HG03571 (cell line): ENCODE measurements around the gene R3HDM1.
A peak's percentile ranks its signal among the peaks of the same experiment; 100 is the strongest.
"Not testable (repeated sequence)": the region's sequence is repeated elsewhere in the genome, so short reads cannot be mapped to it uniquely, and the experiment has no call there.

ENCODE experiments used
- ATAC-seq: cut with Tn5 transposase; IDR thresholded peaks from one replicate; pipeline ENCODE4 v1.9.1; 2021; ENCODE audit not compliant: unreplicated experiment

R3HDM1 gene

DNA sequence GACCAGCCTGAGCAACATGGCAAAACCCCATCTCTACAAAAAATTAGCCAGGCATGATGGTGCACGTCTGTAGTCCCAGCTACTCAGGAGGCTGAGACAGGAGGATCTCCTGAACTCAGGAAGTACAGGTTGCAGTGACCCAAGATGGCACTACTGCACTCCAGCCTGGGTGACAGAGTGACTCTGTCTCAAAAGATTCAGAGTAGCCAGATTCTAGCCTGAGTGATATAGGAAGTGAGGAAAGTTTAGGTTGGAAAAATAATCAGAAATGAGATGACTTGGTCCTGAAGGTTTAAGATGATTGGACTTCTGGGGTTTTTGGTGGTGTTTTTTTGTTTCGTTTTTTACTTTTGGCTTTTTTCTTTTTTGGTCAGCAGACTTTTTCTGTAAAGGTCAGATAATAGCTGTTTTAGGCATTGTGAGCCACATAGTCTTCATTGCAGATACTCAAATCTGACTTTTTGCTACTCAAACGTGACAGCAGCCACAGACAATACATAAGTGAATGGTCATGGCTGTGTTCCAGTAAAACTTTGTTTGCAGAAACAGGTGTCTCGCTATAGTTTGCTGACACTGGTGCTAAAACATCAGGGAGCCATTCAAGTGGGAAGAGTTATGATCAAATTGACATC, 106.3 kb downstream of the R3HDM1 start:
- no peak for ATAC-seq

DNA sequence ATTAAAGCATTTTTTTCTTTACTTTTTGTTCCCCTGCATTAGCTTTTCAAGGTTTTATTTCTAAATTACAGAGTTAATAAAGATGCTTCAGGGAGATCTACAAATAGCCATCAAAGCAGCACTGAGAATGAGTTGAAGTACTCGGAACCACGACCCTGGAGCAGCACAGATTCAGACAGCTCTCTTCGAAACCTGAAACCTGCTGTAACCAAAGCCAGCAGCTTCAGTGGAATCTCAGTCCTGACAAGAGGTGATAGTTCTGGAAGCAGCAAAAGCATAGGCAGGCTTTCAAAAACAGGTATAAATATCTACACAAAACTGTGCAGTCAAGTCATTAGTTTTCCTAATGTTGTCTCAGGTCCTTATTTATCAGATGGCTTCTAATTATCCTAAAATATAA, 107.5 kb downstream of the R3HDM1 start:
- no peak for ATAC-seq

DNA sequence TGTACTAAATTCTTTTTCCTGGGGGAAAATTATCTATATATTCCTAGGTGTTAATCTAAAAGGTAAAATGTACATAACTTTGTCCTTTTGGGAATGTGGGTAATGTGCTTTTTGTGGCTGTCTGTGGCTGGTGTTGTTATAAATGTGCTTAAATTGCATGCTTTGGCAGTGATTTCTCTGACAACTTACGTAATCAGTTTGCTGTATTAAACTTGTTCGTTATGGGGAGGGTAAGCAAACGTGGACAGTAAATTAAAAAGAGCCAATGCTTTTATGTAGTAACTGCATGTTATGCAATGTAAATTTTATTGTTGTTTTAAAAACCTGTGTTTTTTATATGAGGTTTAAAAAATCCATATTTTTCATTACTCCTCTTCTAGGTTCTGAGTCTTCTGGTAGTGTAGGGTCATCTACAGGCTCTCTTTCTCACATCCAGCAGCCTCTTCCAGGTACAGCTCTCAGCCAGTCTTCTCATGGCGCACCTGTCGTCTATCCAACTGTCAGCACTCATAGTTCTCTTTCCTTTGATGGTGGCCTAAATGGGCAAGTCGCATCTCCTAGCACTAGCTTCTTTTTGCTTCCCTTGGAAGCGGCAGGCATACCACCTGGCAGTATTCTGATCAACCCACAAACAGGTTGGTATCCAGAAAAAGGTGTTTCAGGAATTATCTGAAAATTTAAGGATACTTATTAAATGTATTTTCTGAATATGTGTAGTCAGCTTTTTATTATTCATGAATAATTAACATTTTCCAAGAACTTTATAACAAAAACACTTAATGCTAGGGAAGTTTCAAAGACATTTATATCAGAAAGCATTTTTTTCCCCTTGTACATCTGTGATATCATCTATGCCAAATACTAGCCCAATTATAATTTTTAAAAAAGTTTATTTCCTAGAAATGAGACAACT, 110.1 kb downstream of the R3HDM1 start:
- ATAC-seq: no peak

DNA sequence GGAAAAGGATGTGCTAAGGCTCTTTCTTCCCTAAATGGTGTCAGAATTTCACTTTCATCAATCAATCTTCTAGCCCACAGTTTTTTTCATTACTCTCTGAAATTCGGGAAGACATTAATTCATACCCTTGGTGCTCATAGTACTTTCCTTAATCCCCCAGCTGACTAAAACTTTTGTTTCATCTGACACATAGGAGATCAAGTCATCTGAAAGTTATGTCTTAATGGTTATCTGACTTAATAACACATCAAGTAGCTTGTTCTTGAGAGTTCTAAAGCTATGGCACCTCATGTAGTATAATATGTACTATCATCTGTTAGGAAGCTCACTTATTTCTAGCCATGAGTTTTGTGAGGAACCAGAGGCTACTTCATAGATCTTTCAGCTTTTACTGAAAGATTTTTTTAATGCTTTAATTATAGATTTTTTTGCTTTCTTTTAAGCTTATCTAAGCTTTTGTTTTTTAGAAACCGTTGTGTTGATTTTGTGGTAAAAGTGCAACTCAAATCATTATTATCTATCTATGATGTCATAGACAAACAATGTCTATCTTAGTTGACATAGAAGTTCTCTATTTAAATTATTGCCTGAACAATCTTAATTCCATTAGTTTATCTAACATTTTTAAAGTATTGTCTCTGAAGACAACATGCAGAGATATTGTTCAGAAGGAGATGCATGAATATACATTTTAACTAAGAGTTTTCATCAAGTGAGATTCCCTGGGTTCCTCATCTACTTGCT, 116.7 kb downstream of the R3HDM1 start:
- ATAC-seq: no peak

DNA sequence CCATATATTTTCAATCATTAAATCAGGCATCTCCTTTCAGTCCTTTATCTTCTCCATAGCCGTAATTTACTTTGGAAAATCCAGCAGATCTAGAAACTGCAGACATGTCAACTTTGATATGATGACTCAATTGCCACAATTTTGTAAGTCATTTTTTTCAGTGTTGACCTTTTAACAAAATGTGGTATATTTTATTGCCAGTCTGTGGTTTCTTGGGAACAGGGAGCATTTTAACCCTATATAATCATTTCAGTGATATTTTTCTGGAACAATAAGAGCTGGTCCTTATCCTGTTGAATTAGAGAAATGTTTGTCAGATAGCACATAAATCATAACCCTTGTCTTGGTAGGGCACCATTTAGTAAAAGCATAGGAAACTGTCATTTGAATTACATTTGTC, 119.4 kb downstream of the R3HDM1 start:
- ATAC-seq: no peak

DNA sequence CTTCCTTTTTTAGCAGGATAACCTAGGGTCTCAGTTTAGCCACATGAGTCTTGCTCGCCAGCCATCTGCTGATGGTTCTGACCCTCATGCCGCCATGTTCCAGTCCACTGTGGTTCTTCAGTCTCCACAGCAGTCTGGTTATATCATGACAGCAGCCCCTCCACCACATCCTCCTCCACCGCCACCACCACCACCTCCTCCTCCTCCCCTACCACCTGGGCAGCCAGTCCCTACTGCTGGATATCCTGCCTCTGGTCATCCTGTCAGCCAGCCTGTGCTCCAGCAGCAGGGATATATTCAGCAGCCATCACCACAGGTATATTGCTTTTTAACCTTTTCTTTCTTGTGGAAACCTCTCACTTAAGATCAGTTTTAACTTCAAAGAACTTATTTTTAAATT, 120.4 kb downstream of the R3HDM1 start:
- no peak for ATAC-seq

DNA sequence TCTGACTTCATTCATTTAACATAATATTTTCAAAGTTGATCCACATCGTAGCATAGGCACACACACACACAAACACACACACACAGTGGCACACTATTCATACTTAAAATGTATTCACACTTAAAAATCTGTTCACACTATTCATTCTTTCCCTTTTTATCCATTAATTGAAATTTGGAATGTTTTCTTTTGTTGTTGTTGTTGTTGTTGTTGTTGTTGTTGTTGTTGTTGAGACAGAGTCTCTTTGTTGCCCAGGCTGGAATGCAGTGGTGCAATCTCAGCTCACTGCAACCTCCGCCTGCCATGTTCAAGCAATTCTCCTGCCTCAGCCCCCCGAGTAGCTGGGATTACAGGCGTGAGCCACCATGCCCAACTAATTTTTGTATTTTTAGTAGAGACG, 123.0 kb downstream of the R3HDM1 start:
- not testable (repeated sequence) for ATAC-seq

DNA sequence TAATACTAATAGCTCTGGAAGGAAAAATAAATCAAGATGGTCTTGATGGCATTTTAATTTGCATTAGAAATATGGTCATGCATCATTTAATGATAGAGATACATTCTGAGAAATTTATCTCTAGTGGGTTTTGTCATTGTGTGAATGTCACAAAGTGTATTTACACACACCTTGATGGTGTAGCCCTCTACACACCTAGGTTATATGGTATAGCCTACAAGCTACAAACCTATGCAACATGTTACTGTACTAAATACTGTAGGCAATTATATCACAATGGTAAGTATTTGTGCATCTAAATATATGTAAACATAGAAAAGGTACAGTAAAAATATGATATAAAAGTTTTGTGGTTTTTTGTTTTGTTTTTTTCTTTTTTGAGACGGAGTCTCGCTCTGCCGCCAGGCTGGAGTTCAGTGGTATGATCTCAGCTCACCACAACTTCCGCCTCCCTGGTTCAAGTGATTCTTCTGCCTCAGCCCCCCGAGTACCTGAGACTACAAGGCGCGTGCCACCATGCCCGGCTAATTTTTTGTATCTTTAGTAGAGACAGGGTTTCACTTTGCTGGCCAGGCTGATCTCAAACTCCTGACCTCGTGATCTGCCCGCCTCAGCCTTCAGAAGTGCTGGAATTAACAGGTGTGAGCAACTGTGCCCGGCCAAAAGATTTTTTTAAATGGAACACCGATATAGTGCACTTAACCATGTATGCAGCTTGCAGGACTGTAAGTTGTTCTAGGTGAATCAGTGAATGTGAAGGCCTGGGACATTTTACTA, 126.7 kb downstream of the R3HDM1 start:
- no peak for ATAC-seq

DNA sequence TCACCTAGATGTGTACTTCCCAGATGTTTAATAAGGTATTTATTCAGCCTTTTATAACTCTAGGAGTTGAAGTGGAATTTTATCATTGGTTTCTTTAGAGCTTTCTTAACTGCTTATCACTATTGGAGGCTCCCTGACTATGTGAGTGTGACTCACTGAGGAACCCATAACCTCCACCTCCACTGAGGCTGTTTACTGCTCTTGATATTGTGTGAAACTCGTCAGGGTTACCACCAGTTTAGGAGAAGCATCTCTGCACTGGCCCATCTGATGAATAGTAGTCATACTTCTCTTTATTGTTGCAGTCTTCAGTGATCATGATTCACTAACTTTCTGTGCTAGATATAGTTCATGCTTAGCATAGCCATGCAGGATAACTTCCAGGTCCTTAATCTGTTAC, 130.8 kb downstream of the R3HDM1 start:
- ATAC-seq: no peak

DNA sequence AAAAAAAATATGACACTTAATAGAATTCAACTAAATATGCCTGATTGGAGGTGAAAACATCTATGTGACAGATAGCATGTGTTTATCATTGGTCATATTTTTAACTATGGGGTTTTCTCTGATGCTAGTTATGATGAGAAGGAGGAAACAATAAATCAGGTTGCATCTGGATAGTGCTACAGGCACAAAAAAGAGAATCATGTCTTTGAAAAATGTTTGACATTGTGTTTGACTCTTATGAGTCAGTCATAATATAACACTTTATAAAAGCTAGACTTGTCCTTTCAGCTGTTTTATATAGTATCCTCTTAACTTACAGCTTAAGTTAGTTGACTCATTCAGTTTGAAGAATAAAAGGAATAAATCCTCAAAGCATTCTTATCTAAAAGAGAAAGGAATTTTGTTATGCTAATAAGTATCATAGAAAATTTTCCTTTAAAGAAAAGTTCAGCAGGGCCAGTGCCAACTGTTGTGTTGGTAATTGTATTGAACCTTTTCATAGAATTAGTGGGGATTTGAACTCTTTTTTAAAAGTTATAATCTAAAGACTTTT, 131.9 kb downstream of the R3HDM1 start:
- ATAC-seq: no peak

DNA sequence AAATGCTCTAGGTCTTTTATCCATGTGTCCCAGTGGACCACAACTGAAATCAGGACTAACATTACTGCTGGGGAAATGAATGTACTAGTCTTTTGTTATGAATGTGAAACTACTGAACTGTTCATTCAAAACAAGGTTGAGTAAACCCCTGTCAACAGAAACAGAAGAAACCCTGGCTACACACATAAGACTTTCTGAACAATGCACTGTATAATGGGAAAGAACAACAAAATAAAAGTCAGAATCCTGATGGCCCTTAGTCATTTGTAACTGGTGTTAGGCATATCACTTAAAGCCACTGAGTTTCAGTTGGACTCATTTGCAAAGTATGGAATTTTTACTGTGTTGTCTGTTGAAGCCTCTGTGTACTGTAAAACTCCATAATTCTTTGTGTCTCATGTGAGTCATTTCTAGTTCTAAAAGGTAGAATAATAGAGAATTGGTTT, 133.4 kb downstream of the R3HDM1 start:
- ATAC-seq: peak; percentile 56

DNA sequence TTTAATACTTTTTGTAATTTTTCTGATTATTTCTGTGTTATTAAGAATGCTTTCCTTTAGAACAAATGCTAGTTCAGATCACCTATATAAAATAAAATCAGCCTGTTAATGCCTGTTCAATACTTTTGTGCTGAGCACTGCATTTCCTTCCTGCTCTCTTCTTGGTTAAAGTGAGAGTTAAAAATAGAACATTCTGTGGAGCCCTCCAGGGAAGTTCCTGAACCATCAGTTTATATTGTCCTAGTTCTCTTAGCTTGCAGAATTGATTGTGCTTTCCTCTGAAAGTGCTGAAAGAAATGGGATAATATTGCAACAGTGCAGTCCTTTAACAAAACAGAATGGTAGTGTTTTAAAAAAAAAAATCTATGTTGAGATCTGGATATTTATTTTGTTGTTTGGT, 135.8 kb downstream of the R3HDM1 start:
- no peak for ATAC-seq

DNA sequence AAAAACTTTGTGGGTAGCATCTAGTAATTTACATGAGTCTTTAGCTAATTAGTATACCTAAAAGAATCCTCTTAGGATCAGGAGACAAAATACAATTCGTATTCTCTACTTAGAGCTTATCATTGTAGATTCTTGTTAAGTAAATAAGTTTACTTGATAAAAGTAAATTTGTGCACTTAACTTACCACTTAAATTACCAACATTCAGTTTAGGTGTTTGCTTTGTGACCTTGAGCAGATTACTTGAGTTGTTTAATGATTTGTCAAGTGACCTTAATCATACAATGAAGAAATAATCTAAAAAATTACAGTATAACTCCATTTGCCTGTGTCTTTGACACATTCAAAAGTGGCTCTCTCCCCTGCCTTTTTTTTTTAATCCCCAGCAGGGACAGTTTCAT, 143.2 kb downstream of the R3HDM1 start:
- no peak for ATAC-seq

DNA sequence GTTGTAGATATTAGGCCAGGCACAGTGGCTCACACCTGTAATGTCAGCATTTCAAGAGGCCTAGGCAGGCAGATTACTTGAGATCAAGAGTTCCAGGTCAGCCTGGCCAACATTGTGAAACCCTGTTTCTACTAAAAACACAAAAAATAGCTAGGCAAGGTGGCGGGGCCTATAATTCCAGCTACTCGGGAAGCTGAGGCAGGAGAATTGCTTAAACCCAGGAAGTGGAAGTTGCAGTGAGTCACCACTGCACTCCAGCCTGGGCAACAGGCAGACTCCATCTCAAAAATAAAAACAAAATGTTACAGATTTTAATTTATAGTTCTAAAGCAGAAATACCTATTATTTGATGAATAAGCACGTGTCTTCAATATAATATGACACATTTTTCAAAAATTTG, 144.7 kb downstream of the R3HDM1 start:
- no peak for ATAC-seq

DNA sequence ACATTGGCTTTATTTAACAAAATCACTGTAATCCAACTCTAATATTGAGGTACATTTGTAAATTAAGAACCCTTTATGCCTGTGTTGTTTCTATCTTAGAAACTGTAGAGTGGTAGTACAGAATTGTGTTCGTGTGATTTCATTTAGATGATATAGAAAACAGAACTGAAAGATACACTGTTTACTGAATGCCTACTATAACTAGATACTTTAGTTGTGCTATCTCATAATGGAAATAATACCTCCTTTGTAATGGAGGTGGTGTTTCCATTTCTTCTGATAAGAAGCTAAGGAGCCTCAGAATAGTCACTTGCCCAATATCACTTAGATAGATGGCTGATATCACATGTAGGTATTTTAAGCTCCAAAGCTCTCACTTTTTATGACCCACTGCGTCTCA, 147.8 kb downstream of the R3HDM1 start:
- ATAC-seq: no peak

DNA sequence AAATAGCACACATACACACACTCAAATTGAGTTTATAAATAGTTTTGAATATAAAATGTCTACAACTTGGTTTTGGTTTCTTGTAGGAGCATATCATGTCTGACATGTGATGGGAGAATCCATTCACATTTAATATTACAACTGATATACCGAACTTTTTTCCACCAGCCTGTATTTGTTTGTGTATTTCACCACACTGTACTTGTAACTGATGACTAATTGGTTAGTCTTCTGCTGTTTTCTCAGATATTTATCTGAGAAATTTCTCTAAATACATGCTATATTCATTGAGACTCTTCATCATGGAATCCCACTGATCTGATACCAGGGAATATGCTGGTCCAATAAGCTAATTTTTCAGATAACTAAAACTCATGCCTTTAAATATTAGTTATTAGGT, 154.1 kb downstream of the R3HDM1 start:
- no peak for ATAC-seq

DNA sequence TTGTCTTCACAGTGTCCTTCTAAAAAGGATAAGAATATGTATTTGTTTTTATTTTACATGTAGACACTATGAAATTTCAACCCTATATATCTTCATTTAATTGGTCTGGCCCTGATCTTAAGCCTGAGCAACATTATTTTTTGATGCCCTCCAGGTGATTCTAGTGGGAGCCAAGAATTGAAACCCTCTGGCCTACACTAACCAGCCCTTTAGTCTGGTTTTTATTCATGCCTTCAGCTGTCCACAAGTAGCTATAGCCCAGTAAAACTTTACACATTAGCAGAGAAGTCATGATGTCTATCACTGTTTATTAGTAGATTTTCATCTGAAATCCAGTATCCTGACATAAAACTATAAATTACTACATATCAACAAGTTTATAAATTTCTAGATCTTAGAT, 157.7 kb downstream of the R3HDM1 start:
- ATAC-seq: no peak

DNA sequence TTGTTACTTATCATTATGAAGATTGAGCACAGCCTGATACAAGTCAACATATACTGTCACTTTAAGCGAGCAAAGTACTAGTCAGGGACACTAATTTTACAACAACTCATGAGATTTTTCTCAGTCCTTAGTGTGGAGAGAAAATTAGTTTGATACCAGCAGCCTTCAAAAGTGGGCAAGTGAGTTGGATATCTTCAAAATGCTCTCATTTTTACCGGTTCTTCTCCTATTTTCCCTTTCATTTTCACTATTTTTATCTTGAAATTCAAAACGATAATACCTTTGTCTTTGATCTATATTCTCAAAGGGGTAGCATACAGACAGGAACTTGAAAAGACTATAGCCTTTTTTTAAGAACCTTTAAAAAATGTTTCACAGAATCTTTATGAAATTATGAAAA, 158.4 kb downstream of the R3HDM1 start:
- ATAC-seq: no peak

DNA sequence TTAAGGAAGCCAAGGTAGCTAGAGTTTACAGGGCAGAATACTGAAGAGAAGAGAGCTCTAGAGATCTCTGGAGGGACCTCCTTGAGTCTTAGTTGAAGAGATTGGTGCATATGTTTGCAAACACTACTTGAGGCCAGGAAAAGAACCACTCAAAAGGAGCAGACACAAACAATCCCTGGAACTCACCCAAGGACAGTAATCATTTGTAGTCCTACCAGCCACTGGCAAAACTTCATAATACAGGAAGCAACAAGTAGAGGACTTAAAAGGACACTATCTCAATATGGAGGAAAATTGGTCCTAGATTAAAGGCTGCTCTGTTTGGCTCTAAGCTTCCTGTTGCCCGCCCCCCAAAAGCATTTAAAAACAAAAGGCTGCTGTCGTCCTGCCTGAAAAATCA, 163.4 kb downstream of the R3HDM1 start:
- no peak for ATAC-seq

DNA sequence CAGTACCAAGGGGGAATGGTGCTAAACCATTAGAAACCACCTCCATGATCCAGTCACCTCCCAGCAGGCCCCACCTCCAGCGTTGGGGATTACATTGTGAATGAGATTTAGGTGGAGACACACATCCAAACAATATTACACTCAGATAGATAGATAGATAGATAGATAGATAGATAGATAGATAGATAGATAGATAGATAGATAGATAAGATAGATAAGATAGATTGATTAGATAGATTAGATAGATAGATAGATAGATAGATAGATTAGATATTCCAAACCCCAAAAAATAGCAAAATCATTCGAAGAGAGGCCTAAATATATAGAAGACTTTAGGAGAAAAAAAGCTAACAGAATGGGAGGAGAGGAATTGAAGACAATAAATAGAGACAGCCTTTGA, 167.6 kb downstream of the R3HDM1 start:
- ATAC-seq: no peak

DNA sequence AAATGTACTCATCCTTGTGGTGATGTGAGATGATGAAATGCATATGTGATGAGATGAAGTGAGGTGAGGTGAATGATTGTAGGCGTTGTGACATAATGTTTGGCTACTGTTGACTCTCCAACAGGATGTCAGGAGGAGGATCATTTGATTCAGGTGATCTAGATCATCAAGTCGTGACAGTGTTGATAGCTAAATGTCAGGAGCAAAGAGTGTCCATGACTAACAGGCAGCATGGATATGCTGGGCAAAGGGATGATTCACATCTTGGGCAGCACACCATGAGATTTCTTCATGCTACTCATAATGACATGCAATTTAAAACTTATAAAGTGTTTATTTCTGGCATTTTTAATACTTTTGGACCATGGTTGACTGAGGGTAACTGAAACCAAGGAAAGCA, 170.2 kb downstream of the R3HDM1 start:
- ATAC-seq: no peak
